Activated CD4-positive, alpha-beta T cell treated with anti-CD3 and anti-CD28 coated beads, Interleukin-2, amount 50 U/mL, for 1 hour (primary cell): ENCODE results near the gene GSTCD.
"Not testable (repeated sequence)": the region's sequence is repeated elsewhere in the genome, so short reads cannot be mapped to it uniquely, and the experiment has no call there.

Source experiments
- DNase-seq: peaks from one replicate; pipeline ENCODE4 v3.0.0-alpha.2; 2020

GSTCD gene

GRCh38 chr4:105808030-105808749 is 99.6 kb downstream of the GSTCD start:
- DNase-seq, result no peak

GRCh38 chr4:105808750-105809041 is 100.1 kb downstream of the GSTCD start:
- DNase-seq, result no peak

GRCh38 chr4:105815701-105816100 is 107.1 kb downstream of the GSTCD start:
- no peak for DNase-seq

- no peak for DNase-seq
Observed at GRCh38 chr4:105822061-105822460, 113.5 kb downstream of the GSTCD start.

GRCh38 chr4:105828074-105828473 is 119.5 kb downstream of the GSTCD start:
- DNase-seq, result no peak

- no peak for DNase-seq
Observed at GRCh38 chr4:105831189-105831588, 122.6 kb downstream of the GSTCD start.

- no peak for DNase-seq
Observed at GRCh38 chr4:105835177-105835576, 126.6 kb downstream of the GSTCD start.

GRCh38 chr4:105836537-105836936 is 128.0 kb downstream of the GSTCD start:
- no peak for DNase-seq

- no peak for DNase-seq
Observed at GRCh38 chr4:105837037-105837436, 128.5 kb downstream of the GSTCD start.

GRCh38 chr4:105838082-105838481 is 129.5 kb downstream of the GSTCD start:
- no peak for DNase-seq

- no peak for DNase-seq
Observed at GRCh38 chr4:105840426-105841174, 132.0 kb downstream of the GSTCD start.

GRCh38 chr4:105843941-105844340 is 135.4 kb downstream of the GSTCD start:
- DNase-seq, result no peak

- DNase-seq, result no peak
Observed at GRCh38 chr4:105845559-105845958, 137.0 kb downstream of the GSTCD start.

GRCh38 chr4:105848359-105848758 is 139.8 kb downstream of the GSTCD start:
- DNase-seq, result not testable (repeated sequence)

GRCh38 chr4:105851196-105851595 is 142.6 kb downstream of the GSTCD start:
- DNase-seq, result no peak

GRCh38 chr4:105852230-105852629 is 143.6 kb downstream of the GSTCD start:
- DNase-seq, result not testable (repeated sequence)

- no peak for DNase-seq
Observed at GRCh38 chr4:105858466-105859040, 150.0 kb downstream of the GSTCD start.

GRCh38 chr4:105859233-105859632 is 150.6 kb downstream of the GSTCD start:
- DNase-seq, result no peak

- DNase-seq, result no peak
Observed at GRCh38 chr4:105870963-105871362, 162.4 kb downstream of the GSTCD start.

GRCh38 chr4:105871997-105872396 is 163.4 kb downstream of the GSTCD start:
- no peak for DNase-seq

GRCh38 chr4:105875233-105875632 is 166.6 kb downstream of the GSTCD start:
- no peak for DNase-seq

- no peak for DNase-seq
Observed at GRCh38 chr4:105878668-105879067, 170.1 kb downstream of the GSTCD start.

GRCh38 chr4:105887508-105887907 is 178.9 kb downstream of the GSTCD start:
- DNase-seq, result no peak
